ENCODE measurements around the gene DEDD.

DEDD gene, protein sequence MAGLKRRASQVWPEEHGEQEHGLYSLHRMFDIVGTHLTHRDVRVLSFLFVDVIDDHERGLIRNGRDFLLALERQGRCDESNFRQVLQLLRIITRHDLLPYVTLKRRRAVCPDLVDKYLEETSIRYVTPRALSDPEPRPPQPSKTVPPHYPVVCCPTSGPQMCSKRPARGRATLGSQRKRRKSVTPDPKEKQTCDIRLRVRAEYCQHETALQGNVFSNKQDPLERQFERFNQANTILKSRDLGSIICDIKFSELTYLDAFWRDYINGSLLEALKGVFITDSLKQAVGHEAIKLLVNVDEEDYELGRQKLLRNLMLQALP

DNA sequence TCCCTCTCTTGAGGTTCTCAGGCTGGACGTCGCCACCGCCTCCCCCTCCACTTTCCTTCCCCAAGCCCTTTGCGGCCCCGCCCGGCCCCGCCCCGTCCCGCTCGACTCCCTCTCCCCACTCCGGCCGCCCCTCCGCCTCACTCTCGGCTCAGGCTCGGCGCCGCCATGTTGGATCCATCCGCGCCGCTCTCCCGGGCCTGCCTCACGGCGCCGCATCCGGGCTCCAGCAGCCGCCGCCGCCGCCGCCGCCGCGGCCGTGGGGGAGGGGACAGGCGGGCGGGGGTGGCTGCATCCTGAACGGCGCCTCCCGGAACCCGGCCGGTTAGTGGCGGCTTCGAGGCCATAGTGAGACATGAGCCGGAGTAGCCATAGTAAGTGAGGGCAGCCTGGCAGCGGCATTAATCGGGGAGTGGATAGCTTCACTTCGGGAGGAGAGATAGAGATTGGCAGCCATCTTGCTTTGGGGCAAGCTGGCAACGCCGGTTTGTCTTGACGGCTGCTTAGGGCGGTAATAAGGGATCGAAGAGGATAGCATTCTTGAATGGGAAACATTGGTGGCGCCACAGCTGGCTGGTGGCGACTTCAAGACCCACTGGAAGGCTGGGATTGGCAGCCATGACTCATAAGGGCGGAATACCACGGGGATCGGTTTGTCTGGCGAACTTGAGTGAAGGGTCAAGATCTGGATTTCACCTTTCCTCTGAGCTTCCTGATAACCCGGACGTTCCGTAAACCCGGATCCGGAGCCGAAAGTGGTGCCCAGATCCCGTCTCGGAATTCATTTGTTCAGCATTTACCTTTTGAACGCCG is at the start of gene DEDD:
Gene DEDD, minus strand, starts transcription at position 258 of the 810 bp plus-strand sequence. CDS start 8,205 bp downstream, outside the sequence.
- FAIRE-seq: peak; percentile 64

DNA sequence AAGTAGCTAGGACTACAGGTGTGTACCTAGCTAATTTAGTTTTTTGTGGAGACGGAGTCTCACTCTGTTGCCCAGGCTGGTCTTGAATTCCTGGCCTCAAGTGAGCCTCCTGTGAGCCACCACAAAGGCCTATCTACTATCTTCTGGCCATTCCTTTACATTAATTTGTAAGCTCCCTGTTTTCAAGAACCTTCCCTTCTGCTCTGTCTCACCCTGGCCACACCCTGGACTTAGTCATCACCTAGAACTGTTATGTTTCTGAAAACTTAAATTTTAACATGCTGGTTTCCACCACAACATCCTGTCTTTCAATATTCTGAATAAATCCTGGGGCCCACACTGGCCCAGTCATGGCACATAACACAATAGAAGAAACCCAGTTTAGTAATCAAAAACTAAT is 49.7 kb upstream of the DEDD start:
- no peak for FAIRE-seq

DNA sequence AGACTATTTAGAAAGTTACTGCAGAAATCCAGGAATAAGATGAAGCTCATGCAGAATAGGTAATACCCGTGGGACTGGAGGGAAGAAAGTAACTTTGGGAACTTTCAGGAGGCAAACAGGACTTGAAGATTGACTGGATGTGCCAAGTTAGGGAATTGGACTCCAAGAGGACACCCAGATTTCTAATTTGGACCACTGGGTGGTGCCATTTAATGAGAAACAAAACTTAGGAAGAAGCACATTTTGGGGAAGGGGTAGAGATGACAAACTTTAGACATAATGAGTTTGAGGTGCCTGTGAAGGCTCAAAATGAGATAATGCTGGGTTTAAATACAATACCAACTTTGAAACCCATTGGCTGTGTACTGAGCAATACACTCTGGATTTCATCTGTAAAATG is 48.2 kb upstream of the DEDD start:
- FAIRE-seq: no peak

DNA sequence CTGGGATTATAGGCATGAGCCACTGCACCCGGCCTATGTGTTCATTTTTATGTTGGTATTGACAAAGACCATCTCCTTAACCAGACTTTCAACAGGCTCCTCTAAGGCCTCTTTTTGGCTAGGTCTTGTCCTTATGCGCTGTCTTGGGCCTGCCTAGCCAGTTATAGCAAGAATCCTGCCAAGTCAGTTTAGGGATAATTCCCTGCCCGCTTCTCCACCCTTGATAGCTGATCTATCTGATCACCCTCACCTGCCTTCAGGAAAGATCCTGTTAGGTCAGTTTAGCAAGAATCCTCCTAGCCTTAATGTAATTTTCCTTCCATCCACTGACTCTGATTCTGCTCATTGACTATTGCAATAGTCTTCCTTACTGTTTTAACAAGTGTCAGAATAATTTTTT is 47.2 kb upstream of the DEDD start:
- no peak for FAIRE-seq

DNA sequence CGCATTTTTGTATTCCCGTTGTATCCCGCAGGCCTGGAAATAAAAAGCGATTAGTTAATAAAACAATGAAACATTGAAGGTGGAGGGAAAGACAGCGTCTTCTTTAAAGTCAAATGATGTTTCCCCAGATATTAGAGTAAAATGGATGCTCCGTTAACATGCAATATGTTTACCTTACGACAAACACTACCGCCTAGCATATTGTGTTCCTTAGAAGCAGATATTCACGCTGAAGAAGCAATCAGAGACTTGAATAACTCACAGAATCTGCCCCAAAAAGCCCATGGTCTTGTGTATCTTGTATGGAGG is 45.4 kb upstream of the DEDD start:
- FAIRE-seq: no peak

DNA sequence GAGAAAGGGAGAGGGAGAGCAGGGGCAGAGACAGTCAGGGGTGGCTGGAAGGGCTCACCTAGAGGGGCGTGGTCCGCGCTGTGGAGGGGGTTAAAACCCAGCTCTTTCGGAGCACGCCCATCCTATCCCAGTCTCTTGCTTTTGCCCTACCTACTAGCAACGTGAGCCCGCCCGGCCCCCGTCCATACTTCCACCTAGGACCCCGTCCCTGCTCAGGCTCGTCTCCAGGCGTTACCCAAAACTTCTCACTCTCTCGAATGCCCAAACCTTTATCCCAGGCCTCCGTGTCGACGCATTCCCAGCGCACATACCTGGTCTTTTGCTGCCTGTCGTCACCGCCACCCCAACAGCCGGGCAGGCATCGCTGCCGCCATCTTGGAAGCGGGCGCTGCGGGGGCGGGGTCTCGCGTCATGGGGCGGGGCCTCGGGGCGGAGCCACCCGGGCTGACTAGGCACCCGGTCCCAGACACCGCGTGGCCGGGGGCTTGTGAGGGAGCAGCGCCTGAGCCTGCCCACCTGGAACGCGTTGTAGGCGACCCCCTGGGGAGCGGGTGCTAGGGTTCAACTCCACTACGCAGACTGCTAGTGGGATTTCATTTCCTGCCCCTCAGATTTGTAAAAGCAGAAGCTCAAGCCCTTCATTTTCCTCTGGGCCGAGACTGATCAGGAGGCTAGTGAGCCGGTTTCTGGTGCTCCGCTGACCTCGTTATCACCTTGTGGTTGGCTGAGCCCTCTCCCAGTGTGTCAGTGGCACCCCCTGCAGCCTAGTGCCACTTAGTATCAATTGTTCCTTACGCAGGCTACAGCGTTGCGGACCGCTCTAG is 44.9 kb upstream of the DEDD start, which contains the start of gene B4GALT3:
Gene B4GALT3, minus strand, starts transcription at position 396 of the 824 bp plus-strand sequence. CDS start 1,447 bp downstream, outside the sequence.
- FAIRE-seq: no peak

DNA sequence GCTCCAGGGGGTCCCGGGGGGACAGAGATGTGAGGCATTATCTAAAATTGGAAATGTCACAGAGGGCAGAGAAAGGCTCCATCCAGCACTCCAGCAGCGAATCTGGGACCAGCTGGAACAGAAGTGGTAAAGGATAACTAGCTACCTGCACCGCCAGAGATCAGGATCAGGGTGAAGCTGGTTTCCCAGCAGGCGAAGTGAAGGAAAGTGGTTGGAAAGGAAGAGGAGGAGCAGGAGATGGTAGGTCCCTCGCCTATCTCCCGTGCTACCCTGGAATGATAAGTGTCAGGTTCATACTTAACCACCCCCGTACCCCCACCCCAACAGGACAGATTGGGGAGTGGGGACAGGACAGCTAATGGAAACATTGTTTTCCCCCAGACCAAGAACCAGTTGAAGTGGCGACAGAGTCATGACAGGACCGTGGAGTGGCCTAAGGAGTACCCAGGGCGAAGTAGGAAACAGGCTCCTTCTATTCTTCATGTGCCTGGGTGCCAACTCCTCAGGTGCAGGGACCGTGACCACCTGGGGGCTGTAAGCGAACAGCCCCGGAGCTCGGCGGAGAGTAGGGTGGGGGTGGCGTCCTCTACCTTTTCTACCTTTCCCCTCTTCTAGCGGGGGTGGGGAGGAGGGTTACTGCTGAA is 44.1 kb upstream of the DEDD start:
- no peak for FAIRE-seq

DNA sequence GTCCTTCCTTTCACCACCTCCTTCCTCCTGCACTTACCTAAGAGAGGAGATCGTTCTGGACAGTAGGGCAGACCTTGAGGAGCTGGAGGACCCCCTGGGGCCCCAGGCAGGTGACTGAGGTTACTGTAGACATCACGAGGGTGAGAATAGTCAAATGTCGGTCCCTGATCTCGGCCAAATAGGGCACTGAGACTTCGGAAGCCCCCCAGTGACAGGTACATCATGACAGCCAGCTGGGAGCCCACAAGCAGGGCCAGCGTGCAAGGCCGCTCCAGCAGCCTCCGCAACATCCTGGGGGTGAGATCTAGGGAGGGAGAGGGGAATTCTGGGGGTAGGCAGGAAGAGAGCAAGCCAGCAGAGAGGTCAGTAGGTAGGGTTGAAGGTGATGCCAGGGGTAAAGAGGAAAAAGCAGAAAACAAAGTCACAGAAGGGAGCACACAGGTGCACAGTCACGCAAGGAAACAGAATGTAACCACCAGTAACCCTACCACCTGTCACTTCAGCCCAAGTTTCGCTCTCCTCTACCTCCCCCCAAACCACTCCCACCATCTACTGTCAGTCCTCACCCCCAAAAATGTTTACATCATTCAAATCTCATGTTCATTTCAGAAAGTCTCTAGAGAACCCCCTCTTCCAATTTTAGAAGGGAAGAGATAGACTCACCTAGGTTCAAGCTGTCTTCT is 43.4 kb upstream of the DEDD start:
- no peak for FAIRE-seq

DNA sequence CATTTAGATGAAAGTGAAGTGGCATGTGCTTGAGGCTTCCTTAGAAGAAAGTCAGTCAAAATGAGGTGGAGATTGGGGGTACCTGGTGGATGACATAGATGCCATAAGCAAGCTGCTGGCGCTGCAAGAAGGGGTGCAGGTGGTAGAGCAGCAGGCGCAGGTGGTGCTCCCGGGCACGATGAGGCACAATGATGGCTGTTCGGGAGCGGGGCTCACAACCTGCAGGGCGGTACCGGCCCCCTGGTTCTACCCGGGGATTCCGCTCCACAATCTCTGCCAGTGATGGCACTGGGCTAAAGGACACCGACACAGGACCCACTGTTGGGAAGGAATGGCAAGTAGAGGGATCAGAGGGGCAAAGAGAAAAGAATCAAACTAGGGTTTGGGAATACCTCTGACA is 42.4 kb upstream of the DEDD start:
- no peak for FAIRE-seq

DNA sequence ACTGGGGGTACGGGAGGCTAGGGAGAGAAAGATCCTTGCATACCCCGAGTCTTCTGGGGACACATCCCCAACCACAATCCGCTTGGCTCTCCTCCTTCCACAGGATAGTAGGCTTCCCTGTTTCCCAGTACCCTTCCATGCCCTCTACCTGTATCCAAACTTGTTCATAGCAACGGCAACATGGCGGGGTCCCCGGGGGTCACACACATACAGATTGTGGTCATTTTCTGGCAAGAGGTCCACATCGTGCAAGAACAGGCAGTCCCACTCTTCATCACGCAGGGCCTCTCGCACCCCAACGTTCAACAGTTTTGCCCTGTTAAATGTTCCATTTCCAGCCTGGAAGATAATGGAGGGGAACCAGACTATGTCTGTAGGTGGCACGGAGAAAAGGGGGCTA is 41.2 kb upstream of the DEDD start:
- FAIRE-seq: no peak

DNA sequence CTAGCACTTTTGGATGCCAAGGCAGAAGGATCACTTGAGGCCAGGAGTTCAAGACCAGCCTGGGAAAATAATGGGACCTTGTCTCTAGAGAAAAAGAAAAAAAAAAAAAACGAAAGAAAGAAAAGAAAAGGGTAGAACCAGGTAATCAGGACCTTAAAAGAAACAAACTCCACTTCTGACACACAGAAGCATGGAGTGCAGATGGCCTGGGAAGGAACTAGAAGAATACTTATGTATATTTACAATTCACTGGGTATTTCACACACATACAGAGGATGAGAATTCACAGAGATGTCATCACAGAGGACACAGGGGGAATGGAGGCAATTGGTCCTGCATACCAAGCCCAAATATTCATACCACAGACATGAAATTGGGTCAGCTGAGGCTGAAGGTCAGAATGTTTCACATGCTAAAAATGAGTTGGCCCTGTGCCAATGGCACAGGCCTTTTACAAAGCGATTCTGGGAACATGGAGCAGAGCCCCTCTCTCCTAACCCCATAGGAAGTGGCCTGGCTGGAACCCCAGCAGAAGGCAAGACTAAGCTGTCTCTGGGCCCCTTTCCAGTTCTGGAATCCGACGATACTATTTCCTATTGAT is 40.4 kb upstream of the DEDD start:
- no peak for FAIRE-seq

DNA sequence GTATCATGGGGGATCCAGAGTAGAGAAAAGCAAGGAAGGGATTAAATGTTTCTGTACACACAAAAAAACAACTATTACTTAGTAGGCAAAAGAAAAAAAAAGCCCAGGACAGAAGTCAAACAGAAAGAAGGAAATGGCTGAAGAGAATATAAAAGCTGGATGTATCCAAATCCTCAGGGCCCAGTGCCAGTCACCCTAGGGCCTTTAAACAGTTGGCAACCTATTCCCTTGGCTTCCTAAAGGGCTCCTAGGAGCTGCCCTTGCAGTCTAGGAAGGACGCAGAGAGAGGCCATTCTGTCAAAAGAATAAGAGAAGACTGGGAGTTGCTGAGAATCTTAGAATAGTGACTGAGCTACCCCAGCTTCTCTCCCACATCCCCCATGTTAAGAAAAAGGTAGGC is 39.9 kb upstream of the DEDD start:
- no peak for FAIRE-seq

DNA sequence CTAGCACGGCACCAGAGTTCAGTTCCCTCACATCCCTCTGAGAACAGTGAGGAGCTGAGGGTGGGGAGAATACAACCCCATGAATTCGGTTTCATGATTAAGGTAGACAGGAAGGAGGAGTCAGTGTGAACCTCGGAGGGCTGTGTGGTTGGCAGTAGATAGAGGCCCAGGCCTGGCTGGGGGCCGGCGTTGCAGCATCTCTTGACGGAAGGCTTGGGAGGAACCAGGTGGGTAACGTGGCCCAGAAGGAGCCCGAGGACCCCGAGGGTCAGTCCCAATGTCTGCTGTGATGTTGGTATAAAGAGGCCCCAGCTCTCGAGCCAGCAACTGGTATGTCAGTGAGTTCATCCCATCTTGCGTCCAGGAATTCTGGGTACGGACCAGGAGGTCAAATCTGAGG is 39.2 kb upstream of the DEDD start:
- FAIRE-seq: no peak

DNA sequence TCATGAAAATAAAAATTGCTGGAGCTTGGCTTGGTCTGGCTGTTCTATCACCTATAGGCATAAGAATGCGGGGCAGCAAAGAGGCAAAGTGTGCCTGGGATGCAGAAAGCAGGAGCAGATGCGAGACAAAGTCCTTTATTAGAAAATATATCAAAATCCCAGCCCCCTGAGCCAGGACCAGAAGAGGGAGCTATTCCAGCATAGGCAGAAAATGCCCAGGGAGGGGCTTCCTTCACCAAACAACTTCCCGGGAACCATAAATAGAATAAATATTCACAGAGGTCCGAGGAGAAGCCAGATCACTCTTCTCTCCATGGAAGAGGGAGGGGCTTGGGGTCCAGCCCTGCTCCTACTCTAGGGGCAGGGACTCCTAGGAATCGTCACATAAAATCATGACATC is 38.7 kb upstream of the DEDD start:
- FAIRE-seq: no peak

DNA sequence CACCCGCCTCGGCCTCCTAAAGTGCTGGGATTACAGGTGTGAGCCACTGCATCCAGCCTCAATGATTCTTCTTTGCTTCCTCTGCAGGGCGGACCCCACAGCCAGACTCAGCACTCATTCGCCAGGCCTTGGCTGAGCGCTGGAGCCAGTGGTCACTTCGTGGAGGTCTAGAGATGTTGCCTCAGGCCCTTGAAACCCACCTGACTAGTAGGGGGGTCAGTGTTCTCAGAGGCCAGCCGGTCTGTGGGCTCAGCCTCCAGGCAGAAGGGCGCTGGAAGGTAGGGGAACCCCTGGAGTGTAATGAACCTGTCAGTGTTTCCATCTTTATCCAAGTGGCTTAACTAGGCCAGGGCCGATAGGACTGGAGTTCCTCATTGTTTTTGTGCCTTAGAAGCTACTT is 36.4 kb upstream of the DEDD start:
- FAIRE-seq: no peak

DNA sequence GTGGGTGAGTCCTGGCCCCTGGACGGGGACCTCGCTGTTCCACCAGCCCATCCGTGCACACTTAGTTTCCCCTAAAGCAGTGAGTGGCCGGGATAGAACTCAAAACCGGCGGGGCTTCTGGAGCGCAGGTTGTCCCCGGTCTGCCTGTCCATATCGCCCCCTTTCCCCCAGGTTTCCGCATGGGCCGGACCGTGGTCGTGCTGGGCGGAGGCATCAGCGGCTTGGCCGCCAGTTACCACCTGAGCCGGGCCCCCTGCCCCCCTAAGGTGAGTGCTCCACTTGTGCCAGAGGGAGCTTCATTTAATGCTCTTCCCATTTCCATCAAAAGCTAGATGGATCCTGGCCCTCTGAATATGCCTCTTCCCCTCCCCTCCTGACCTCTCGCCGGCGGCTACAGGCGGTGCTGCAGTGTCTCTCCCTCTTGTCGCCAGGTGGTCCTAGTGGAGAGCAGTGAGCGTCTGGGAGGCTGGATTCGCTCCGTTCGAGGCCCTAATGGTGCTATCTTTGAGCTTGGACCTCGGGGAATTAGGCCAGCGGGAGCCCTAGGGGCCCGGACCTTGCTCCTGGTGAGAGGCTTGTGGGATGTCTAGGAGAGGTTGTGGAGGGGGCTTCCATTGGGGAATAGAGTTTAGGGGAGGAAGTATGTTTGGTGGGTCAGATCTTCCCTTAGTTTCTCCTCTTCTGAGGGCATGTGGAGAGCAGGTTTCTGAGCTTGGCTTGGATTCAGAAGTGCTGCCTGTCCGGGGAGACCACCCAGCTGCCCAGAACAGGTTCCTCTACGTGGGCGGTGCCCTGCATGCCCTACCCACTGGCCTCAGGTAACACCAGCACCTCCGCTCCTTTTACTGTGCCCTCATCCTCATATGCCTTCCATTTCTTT is 34.4 kb upstream of the DEDD start:
- FAIRE-seq: no peak

DNA sequence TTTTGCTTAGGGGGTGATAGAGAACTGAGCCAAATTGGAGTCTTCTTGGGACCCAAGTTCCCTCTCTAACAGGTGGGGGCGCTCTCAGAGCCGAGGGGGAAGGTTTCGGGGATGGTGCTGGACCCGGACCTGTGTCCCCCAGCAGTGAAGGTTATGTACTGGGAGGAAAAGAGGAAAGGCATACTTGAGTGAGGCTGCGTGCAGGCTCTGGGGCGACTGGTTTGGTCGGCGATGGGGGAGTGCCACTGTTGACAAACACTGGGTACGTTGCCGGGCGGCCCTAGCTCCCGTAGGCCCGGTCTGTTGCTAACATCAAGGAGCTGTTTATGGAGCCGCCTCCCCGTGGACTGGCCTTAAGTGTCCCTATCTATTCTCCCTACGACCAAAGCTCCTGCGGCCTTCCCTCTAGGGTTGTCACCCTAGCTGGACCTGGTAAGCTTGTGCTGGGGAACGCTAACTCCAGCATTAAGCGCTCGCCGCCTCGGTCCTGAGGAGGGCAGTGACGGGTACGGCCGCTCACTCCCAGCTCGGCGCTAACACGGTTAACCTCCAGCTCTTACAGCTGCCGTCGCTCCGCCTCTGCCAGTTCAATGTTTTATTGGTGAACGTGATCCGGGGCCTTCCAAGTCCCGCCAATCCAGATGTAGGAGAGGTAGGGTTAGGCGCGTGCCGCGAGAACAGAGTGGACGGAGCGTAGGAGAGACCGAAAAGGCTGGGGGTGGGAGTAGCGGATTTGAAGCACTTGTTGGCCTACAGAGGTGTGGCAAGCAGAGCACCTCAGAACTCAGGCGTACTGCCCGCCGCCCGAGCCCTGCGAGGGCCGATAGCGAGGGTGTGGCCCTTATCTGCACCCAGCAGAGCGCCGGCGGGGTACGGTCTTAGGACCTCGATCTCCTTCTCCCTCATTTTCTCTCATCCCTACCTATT is 33.5 kb upstream of the DEDD start, which contains the start of gene PPOX:
Gene PPOX, plus strand, starts transcription at position 685 of the 927 bp plus-strand sequence. CDS start 422 bp downstream, outside the sequence.
- FAIRE-seq: peak; percentile 92

DNA sequence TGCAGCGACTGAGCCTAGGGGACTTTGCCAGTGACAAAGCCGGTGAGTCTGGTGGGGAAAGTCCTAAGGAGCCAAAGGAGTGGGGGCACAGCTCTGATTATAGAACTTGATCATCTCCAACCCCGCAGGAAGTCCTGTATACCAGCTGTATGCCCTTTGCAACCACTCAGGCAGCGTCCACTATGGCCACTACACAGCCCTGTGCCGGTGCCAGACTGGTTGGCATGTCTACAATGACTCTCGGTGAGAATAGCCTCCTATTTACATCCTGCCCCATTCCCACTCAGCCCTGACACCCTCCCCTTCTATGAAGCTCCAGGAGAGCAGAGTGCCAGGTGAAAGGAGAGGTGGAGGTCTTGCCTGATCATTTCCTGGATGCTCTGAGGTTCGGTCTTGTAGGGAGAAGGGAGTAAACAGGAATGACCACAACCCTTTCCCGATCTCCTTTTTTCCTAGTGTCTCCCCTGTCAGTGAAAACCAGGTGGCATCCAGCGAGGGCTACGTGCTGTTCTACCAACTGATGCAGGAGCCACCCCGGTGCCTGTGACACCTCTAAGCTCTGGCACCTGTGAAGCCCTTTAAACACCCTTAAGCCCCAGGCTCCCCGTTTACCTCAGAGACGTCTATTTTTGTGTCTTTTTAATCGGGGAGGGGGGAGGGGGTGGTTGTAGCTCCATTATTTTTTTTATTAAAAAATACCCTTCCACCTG is 32.6 kb upstream of the DEDD start:
- FAIRE-seq: no peak

DNA sequence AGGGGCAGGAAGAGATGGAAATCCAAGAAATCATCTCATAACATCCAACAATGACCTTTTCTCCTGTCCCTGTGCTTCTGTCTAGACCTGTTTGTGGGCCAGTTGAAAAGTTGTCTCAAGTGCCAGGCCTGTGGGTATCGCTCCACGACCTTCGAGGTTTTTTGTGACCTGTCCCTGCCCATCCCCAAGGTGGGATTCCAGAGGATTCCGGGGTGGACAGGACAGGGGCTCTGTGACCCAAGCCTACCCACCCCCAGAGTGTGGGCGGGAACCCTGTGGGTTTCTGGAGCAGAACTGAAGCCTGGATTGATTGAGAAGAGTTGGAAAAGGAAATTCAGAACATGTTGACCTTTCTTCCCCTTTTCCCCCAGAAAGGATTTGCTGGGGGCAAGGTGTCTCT is 31.3 kb upstream of the DEDD start:
- no peak for FAIRE-seq
